ENCODE data around the gene CDX2.

DNA sequence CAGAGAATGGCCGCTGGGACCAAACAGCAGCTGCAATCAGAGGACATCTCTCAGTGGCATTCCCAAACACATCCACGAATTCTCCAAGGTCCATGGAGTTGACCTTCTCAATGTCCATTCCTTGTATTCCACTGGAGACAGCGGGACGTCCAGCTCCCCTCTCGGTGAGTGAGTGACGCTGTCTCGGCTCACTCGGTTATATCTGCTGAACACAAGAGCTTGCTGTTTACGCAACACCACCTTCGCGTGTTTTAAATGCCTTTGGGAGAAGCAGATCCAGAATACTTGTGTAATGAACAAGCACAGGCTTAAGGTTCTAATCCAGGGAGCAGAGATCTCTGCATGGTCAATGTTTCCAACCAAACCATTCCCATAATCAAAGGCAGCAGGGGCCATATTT is 19.4 kb upstream of the CDX2 start, which contains the start of gene URAD:
- TF ChIP-seq POLR2A (IDR thresholded peaks at IDR 0.05) = no peak
- TF ChIP-seq, protein P1, sequence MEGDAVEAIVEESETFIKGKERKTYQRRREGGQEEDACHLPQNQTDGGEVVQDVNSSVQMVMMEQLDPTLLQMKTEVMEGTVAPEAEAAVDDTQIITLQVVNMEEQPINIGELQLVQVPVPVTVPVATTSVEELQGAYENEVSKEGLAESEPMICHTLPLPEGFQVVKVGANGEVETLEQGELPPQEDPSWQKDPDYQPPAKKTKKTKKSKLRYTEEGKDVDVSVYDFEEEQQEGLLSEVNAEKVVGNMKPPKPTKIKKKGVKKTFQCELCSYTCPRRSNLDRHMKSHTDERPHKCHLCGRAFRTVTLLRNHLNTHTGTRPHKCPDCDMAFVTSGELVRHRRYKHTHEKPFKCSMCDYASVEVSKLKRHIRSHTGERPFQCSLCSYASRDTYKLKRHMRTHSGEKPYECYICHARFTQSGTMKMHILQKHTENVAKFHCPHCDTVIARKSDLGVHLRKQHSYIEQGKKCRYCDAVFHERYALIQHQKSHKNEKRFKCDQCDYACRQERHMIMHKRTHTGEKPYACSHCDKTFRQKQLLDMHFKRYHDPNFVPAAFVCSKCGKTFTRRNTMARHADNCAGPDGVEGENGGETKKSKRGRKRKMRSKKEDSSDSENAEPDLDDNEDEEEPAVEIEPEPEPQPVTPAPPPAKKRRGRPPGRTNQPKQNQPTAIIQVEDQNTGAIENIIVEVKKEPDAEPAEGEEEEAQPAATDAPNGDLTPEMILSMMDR (IDR thresholded peaks at IDR 0.05) = no peak
